ENCODE data around the gene FOXK2.

- TF ChIP-seq EZH2 (IDR thresholded peaks at IDR 0.05; ENCODE audit: insufficient read depth, poor library complexity, severe bottlenecking) (no peak), EZH2phosphoT487 (IDR thresholded peaks at IDR 0.05; ENCODE audit: insufficient read depth, low read depth) (no peak)
Measured at GRCh38 chr17:82547981-82548380, 28.4 kb downstream of the FOXK2 start.

All from GM23248 (cell line).